NCI-H526 treated with DMSO at 0.1 percent for 48 hours (cell line): Measurements from ENCODE around the gene BOLL.
"Not testable (repeated sequence)": the region's sequence is repeated elsewhere in the genome, so short reads cannot be mapped to it uniquely, and the experiment has no call there.

Source experiments
- DNase-seq: peaks from one replicate; lab custom pipeline; 2025; lab: John Stamatoyannopoulos, UW

BOLL gene

DNA sequence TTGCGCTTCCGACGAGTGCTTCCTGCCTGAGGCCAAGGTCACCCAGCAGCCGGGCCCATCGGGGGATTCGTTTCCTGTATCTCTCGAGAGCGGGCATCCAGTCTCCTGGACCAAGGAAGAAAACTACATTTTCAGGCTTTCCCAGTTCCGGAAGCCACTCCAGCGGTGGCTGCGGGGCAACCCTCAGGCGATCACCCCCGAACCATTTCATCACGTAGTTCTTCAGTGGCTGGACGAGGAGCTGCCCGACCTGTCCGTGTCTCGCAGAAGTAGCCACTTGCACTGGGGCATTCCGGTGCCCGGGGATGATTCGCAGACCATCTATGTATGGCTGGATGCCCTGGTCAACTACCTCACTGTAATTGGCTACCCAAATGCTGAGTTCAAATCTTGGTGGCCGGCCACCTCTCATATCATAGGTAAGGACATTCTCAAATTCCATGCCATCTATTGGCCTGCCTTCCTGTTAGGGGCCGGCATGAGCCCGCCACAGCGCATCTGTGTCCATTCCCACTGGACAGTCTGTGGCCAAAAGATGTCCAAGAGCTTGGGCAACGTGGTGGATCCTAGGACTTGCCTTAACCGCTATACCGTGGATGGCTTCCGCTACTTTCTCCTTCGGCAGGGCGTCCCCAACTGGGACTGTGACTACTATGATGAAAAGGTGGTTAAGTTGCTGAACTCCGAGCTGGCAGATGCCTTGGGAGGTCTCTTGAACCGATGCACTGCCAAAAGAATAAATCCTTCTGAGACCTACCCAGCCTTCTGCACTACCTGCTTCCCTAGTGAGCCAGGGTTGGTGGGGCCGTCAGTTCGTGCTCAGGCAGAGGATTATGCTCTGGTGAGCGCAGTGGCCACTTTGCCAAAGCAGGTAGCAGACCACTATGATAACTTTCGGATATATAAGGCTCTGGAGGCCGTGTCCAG is 78.9 kb downstream of the BOLL start:
- DNase-seq: no peak

DNA sequence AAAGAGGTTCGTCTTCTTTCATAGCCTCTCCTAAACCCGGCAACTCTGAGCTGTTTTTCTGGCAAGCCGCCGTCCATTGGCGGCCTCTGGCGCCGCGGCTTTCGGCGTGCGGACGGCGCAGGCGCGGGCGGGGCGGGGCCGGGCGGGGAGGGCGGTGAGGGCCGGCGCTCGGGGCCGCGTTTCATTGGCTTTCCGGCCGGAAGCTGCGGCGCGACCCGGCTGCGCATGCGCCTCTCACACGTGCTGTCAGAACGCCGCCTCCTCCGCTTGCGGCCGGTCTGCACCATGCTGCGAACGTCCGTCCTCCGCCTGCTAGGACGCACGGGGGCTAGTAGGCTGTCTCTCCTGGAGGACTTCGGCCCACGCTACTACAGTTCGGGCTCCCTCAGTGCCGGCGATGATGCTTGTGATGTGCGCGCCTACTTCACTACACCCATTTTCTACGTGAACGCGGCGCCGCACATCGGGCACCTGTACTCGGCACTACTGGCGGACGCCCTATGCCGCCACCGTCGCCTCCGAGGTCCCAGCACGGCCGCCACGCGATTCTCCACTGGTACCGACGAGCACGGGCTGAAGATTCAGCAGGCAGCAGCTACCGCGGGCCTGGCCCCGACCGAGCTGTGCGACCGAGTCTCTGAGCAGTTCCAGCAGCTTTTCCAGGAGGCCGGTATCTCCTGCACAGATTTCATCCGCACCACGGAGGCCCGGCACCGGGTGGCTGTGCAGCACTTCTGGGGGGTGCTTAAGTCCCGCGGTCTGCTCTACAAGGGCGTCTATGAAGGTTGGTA is 79.8 kb downstream of the BOLL start, which contains the start of gene MARS2:
TSS of gene MARS2 (plus strand) at position 249 of the 791 bp plus-strand sequence. CDS start at position 286, 37 bp downstream.
- DNase-seq: peak; percentile 83

DNA sequence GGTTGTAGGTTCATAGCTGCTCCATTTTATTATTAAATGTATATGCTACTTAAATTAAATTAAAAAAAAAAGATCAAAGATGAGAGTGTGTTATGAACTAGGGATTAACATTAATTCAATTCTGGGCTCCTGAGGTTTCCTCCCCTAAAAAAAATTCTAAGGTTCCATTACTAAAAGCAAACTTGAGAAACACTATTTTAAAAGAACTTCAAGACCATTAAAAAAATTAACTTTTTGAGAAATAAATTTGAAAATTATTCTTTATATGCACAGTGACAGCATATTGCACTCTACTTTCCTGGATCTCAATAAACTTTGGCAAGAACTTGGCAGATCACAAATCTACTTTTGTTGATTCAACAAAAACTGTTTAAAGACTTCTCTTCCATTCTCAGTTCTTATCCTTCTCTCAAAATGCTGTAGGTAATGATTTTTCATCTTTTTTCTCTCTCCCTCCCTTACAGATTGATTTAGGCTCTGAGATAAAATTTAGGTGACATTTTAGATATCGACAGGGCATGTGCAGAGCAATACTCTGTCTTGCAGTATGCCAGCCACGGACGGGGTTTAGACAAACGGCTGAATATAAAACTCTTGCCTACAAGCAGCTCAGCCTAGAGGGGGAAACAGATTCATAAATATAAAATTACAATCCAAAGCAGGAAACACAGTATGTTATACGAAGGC is 80.5 kb downstream of the BOLL start:
- DNase-seq: no peak

DNA sequence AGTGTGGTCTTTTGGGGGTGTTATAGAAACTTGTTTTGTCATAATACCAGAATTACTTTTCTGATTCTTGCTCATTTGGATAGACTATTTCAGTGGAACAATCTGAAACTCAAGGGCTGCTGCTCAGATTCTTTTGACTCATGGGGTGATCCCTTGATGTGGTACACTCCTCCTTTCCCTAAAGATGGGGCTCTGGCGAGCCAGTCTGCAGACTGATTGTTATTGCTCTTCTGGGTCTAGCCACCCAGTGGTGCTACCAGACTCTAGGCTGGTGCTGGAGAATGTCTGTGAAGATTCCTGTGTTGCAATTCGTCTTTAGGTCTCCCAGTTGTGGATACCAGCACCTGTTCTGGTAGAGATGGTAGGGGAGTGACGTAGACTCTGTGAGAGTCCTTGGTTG is 84.2 kb downstream of the BOLL start:
- no peak for DNase-seq

DNA sequence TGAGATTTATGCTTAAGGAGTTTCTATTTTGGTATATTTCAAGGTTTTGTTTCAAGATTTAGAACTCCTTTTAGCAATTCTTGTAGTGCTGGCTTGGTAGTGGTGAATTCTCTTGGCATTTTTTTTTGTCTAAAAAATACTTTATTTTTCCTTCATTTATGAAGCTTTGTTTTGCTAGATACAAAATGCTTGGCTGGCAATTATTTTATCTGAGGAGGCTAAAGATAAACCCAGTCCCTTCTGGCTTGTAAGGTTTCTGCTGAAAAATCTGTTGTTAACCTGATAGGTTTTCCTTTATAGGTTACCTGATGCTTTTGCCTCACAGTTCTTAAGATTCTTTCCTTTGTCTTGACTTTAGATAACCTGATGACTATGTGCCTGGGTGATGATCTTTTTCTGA is 85.4 kb downstream of the BOLL start:
- DNase-seq: not testable (repeated sequence)

DNA sequence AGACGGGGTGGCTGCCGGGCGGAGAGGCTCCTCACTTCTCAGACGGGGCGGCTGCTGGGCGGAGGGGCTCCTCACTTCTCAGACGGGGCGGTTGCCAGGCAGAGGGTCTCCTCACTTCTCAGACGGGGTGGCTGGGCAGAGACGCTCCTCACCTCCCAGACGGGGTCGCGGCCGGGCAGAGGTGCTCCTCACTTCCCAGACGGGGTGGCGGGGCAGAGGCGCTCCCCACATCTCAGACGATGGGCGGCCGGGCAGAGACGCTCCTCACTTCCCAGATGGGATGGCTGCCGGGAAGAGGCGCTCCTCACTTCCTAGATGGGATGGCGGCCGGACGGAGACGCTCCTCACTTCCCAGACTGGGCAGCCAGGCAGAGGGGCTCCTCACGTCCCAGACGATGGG is 88.5 kb downstream of the BOLL start:
- not testable (repeated sequence) for DNase-seq

DNA sequence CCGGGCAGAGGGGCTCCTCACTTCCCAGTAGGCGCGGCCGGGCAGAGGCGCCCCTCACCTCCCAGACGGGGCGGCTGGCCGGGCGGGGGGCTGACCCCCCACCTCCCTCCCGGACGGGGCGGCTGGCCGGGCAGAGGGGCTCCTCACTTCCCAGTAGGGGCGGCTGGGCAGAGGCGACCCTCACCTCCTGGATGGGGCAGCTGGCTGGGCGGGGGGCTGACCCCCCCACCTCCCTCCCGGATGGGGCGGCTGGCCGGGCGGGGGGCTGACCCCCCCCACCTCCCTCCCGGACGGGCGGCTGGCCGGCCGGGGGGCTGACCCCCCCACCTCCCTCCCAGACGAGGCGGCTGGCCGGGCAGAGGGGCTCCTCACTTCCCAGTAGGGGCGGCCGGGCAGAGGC is 89.1 kb downstream of the BOLL start:
- not testable (repeated sequence) for DNase-seq

DNA sequence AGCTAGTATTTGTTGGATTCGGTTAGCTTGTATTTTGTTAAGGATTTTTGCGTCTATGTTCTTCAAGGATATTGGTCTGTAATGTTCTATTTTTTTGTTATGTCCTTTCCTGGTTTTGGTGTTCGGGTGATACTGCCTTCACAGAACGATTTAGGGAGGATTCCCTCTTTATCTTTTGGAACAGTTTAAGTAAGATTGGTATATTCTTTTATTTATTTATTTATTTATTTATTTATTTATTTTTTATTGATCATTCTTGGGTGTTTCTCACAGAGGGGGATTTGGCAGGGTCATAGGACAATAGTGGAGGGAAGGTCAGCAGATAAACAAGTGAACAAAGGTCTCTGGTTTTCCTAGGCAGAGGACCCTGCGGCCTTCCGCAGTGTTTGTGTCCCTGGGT is 89.9 kb downstream of the BOLL start:
- not testable (repeated sequence) for DNase-seq

DNA sequence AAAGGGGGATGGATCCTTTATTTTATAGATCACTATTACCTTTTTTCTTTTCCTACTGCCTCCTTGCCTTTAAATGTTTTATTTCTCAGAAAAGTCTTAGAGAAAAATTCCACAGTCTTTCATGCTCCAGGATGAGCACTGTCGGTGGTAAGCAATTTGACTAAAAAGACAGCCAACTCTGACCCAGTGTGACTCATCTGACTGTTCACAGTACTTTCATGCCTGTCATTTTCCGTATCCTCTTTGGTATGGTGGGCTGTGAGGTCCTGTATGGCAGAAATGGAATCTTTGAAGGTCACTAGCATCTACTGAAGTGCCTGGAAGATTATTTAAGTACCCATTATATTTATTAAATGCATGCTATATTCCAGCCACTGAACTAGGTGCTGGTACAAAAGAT is 107.6 kb downstream of the BOLL start:
- DNase-seq: no peak

DNA sequence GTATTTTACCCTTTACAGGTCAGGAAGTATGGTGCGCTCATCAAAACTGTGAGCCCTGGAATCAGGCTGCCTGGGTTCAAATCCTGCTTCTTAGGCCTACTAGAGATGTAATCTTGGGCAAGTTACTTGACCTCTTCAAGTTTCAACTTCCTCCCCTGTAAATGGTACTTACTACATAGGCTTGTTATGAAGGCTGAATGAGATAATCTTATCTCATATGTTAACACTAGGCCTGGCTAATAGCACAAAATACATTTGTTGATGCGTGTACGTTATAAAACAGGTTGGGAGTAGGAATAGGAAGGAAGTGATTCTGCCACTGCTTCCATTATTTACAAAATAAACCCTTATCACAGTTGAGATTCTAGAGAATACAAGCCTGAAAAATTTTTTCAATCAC is 108.1 kb downstream of the BOLL start:
- DNase-seq: no peak
